Measurements from ENCODE around the gene CHAF1A.

GRCh38 chr19:4368128-4368820 lies 34.2 kb upstream of the CHAF1A start:
- no peak for TF ChIP-seq CTCF (IDR thresholded peaks at IDR 0.05 in 8 of 11, conservative IDR thresholded peaks at IDR 0.05 in 3 of 11)
- peak in 2 of 3 donors; percentile 44 to 75 for TF ChIP-seq POLR2AphosphoS5 (IDR thresholded peaks at IDR 0.05)
- TF ChIP-seq POLR2A (IDR thresholded peaks at IDR 0.05) = no peak
